Stimulated activated CD8-positive, alpha-beta memory T cell treated with anti-CD3 and anti-CD28 coated beads, Interleukin-4, amount 100 ng/mL, for 48 hours (primary cell): ENCODE data around the gene ARID5B.
"Not testable (repeated sequence)": the region's sequence is repeated elsewhere in the genome, so short reads cannot be mapped to it uniquely, and the experiment has no call there.

Experiments used
- DNase-seq: peaks from one replicate; pipeline ENCODE4 v3.0.0-alpha.2; 2020

Gene ARID5B

GRCh38 chr10:62017491-62017870, 116.0 kb downstream of the ARID5B start:
- DNase-seq: no peak

DNA sequence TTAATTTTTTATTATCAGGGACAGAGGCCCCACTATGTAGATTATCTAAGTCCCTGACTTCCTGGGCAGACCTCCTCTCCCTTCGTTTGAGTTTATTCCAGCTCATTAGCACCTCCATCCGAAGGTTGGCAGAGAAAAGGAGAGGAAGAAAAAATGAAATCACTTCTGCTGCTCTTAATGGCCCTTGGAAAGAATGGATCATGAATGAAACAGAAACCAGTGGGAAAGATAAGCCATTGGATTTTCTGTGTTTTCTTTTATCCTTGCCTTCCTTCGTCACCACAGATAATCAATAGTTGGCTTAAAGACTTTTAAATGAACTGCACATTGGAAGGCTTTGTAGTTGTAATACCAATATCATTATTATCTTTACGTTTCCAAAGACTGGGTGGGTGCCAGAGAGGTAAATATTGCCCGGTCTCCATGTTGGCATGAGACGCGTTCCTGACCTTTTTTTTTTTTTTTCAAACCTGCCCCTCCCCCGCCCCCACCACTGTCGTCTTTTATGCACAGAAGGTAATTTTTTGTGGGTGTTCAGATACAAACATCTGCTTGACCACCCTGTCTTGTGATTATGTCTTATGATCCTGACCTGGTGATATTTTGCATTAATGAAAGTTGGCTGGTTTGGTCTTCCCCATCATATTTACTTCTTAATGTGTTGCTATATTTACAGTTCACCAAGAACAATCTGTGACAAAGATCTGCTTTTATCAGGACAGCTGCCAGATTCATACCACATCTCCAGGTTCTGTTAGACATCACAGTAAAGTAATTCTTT, 116.8 kb downstream of the ARID5B start:
- no peak for DNase-seq

GRCh38 chr10:62019013-62019684, 117.7 kb downstream of the ARID5B start:
- DNase-seq: no peak

DNA sequence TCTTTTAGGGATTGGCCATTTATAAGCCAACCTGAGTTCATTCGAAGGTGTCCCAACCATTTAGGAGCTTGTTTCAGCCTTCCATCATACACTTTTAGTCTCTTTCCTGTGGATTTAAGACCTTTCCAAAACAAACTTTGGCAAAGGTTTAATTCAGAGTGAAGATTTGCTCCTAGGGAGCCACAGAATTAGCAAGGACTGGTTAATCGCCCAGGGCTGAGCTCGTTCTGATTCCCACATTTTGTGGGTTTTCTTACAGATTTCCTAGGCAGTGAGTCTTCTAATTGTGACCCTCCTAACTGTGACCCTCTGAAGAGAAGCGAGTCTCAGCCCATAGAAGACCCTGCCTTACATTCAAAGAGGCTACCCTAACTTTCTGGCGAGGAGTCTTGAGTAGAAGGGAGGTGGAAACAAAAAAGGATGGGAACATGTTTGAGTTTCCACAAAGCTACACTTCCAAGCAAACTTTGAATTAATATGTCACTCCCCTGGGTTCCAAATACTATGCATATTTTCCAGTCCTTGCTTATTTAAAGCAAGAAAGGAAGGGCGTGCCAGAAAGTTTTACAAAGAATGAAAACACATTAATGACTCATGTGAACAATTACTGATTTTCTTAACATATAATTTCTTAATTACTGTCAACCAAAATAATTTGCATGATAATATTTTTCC, 118.3 kb downstream of the ARID5B start:
- DNase-seq: no peak

GRCh38 chr10:62021128-62021665, 119.7 kb downstream of the ARID5B start:
- DNase-seq: no peak

GRCh38 chr10:62021978-62022802, 120.7 kb downstream of the ARID5B start:
- no peak for DNase-seq

- no peak for DNase-seq
Measured at GRCh38 chr10:62022830-62023229, 121.3 kb downstream of the ARID5B start.

GRCh38 chr10:62023329-62023728, 121.8 kb downstream of the ARID5B start:
- no peak for DNase-seq

GRCh38 chr10:62024026-62024701, 122.7 kb downstream of the ARID5B start:
- no peak for DNase-seq

DNA sequence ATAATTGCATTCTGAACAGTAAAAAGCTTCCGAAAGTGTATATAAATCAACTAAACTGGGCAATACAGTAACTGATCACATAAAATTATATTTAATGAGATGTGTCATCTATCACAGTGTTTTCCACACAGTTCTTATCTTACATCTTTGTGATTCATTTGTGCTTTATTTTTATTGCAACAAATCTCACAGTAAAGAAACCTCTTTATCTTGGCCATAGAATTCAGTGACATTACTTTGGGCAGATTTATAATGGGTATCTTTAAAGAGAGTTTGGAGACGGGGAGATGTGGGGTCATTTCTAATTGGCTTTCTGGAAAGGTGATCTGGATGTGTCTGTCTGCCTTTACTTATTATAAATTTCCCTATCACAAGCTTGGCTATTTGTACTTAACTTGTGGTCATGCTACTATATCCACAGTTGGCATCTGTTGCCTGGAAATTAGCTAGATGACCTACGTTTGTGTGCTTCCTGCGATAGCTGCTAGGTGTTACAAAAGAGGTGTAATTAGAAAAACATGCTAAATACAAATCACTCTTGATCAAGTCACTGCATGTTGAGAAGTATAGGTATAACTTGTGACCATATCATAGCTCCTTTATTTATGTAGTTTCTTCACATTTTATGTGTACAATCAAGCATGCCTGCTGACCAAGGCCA, 123.8 kb downstream of the ARID5B start:
- no peak for DNase-seq

- DNase-seq: no peak
Measured at GRCh38 chr10:62025901-62026879, 124.7 kb downstream of the ARID5B start.

DNA sequence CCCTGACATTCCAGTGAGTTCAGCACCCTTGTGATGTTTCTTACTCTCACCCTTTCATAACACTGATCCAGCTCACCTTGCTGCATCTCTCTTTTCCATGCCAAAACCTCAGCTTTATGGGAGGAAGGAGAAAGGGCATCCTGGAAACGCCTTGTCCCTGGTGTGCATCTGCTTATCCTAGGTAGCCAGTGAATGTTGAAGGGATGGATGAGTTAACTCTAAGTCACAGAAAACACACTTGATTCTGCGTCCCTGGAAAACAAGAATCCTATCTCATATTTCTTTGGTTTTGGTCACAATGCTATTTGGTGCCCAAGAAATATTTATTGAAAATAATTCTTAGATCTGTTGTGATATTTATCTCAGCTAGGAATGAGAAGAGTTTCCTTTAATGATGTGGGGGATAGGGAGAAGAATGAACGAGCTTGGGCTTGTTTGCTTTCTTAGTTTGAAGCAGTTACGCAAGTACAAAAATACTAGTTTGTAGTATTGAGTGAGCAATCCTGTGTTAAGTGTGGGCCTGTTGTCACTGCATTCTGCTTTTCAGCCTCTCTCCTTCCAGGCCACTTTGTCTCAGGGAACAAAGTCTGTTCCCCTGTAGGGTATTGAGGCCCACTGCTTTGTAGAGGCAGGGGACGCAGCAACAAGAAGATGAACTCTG, 126.5 kb downstream of the ARID5B start:
- DNase-seq: no peak

GRCh38 chr10:62028502-62028842, 127.0 kb downstream of the ARID5B start:
- not testable (repeated sequence) for DNase-seq

GRCh38 chr10:62029401-62029800, 127.9 kb downstream of the ARID5B start:
- no peak for DNase-seq

GRCh38 chr10:62031507-62031906, 130.0 kb downstream of the ARID5B start:
- no peak for DNase-seq

DNA sequence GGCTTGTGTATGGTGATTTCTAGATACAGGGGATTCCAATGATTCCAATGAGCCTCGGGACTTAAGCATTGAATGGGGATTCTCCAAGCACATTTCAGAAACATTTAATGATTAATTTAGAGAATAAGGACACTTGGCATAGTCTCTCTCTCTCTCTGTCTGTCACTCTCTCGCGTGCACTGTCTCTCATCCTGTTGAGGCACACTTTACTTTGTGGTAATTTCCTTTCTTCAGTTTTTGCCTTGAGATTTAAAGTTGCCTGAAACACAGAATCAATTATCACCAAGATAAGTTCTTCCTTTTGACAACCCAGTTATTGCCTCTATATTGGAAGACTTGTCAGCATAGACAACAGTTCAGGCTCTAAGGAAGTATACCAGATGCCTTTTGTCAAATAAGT, 131.6 kb downstream of the ARID5B start:
- no peak for DNase-seq

- DNase-seq: no peak
Measured at GRCh38 chr10:62034096-62034640, 132.7 kb downstream of the ARID5B start.

- DNase-seq: no peak
Measured at GRCh38 chr10:62036186-62037081, 134.9 kb downstream of the ARID5B start.
